Measurements from ENCODE around the gene LAYN.

Gene LAYN

DNA sequence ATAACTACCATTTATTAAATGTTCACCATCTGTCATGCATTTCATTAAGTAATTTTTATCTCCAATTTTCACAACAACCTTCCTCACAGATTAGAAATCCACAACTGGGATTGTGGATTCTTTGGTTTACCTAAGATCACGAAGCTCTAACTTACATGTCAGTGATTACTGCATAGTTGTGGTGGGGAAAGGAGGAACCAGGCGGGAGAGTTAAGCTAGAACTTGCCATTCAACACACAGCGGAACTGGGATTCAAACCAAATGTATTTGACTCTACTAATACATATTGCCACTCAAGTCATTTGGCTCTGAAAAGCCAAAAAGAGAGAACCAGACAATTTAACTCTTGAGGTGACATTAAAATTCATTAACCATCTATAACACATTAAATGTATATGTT lies 10.4 kb upstream of the LAYN start:
- no peak overlapping the region for H3K27ac ChIP-seq (ENCODE audit: low read depth, low read length)
- H3K4me1 ChIP-seq (ENCODE audit: control insufficient read depth in 1 of 2, insufficient read depth in 2 of 2, low read length in 2 of 2), result no peaks in the 10 kb centered on the region
- H3K36me3 ChIP-seq (ENCODE audit: control insufficient read depth in 1 of 2, insufficient read depth in 2 of 2, low read length in 2 of 2), result no peaks in the 10 kb centered on the region
- H3K27me3 ChIP-seq (ENCODE audit: control insufficient read depth in 1 of 2, insufficient read depth in 2 of 2, low read length in 2 of 2), result peaks cover 0 to 11% of the 10 kb centered on the region in 2 donors
- no peak overlapping the region for H3K4me3 ChIP-seq (ENCODE audit: low read depth in 1 of 2, low read length in 2 of 2)
- H3K9me3 ChIP-seq (ENCODE audit: control insufficient read depth in 1 of 2, low read length in 2 of 2), result no peaks in the 10 kb centered on the region
- H3K9ac ChIP-seq (ENCODE audit: low read depth in 1 of 2, low read length in 2 of 2), result no peak overlapping the region

DNA sequence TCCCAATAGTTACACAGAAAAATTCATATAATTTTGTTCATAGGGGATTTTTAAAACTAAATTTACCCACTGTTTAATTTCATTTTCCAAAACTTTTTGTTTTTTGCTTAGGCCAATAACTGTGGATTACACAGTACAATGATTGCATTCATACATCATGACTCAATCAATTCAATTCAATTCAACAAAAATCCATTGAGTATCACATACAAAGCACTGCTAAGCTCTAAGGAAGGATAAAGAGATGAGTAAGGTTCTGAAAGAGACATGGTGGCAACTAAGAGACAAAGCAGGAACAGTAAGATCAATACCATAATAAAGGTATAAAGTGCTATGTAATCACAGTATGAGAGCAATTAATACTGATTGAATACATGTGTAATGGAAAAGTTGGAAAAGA lies 9.4 kb upstream of the LAYN start:
- no peaks in the 10 kb centered on the region for H3K4me1 ChIP-seq (ENCODE audit: control insufficient read depth in 1 of 2, insufficient read depth in 2 of 2, low read length in 2 of 2)
- no peaks in the 10 kb centered on the region for H3K36me3 ChIP-seq (ENCODE audit: control insufficient read depth in 1 of 2, insufficient read depth in 2 of 2, low read length in 2 of 2)
- H3K4me3 ChIP-seq (ENCODE audit: low read depth in 1 of 2, low read length in 2 of 2), result no peak overlapping the region
- no peak overlapping the region for H3K9ac ChIP-seq (ENCODE audit: low read depth in 1 of 2, low read length in 2 of 2)
- no peak overlapping the region for H3K27ac ChIP-seq (ENCODE audit: low read depth, low read length)
- no peaks in the 10 kb centered on the region for H3K9me3 ChIP-seq (ENCODE audit: control insufficient read depth in 1 of 2, low read length in 2 of 2)
- H3K27me3 ChIP-seq (ENCODE audit: control insufficient read depth in 1 of 2, insufficient read depth in 2 of 2, low read length in 2 of 2), result peaks cover 0 to 17% of the 10 kb centered on the region in 2 donors

DNA sequence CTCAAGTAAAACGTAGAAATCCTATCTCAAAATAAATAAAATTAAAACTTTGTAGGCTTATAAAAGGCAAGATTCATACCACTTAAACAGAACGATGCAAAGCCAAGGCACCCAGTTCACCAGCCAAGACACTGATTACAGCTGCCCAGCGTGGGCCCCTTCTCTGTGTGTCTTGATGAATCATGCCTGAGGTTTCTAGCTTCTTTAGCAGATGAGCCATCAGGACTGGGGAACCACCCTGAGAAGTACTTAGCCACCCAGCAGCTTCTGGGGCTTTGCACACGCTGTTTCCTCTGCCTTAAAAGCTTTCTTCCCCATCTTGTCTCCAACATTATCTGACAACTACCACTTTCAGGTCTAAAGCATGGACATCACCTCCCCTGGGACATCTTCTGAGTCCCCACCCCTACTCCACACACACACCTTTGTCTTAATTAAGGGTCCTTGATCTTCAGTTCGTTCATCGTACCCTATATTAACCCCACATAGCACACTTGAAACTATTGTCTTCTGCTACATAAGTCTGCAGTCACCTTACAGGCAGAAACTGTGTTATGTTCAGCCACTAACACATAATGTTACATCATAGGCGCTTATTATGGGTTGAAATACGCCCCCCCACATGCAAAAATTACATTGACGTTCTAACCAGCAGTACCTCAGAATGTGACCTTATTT lies 8.7 kb upstream of the LAYN start:
- peaks cover 0 to 17% of the 10 kb centered on the region in 2 donors for H3K27me3 ChIP-seq (ENCODE audit: control insufficient read depth in 1 of 2, insufficient read depth in 2 of 2, low read length in 2 of 2)
- no peaks in the 10 kb centered on the region for H3K4me1 ChIP-seq (ENCODE audit: control insufficient read depth in 1 of 2, insufficient read depth in 2 of 2, low read length in 2 of 2)
- H3K9me3 ChIP-seq (ENCODE audit: control insufficient read depth in 1 of 2, low read length in 2 of 2), result no peaks in the 10 kb centered on the region
- no peaks in the 10 kb centered on the region for H3K36me3 ChIP-seq (ENCODE audit: control insufficient read depth in 1 of 2, insufficient read depth in 2 of 2, low read length in 2 of 2)
- H3K9ac ChIP-seq (ENCODE audit: low read depth in 1 of 2, low read length in 2 of 2), result no peak overlapping the region
- no peak overlapping the region for H3K27ac ChIP-seq (ENCODE audit: low read depth, low read length)
- no peak overlapping the region for H3K4me3 ChIP-seq (ENCODE audit: low read depth in 1 of 2, low read length in 2 of 2)

DNA sequence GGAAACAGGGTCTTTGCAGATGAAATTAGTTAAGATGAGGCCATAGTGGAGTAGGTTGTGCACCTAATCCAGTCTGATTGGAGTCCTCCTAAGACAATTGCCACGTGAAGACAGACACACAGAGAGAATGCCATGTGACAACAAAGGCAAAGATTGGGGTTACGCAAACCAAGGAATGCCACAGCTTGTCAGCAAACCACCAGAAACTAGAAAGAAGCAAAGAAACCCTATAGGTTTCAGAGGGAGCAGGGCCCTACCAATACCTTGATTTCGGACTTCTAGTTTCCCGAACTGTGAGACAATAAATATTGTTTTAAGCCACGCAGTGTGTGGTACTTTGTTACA lies 8.2 kb upstream of the LAYN start:
- no peak overlapping the region for H3K27ac ChIP-seq (ENCODE audit: low read depth, low read length)

DNA sequence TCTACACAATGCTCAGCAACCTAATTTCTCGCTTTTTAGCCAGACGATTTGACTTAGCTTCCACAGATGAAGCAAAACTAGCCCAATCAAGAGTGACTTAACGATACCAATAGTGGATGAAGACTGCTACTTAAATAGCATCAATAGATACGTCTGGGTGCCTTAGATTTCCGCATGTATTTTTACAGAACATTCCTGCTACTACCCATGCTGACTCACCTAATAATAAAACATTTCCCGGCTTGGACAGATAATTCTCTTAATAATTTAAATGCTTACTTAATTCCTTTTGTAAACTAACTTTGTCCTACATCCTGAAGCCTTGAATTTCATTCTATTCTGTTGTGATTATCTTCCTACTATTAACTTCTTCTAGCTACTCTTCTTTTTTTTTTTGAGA lies 5.2 kb upstream of the LAYN start:
- Histone ChIP-seq H3K27ac (ENCODE audit: low read depth, low read length) (no peak overlapping the region), H3K9me3 (ENCODE audit: control insufficient read depth in 1 of 2, low read length in 2 of 2) (no peaks in the 10 kb centered on the region), H3K4me1 (ENCODE audit: control insufficient read depth in 1 of 2, insufficient read depth in 2 of 2, low read length in 2 of 2) (peaks cover 0 to 6% of the 10 kb centered on the region in 2 donors), H3K27me3 (ENCODE audit: control insufficient read depth in 1 of 2, insufficient read depth in 2 of 2, low read length in 2 of 2) (peaks cover 15 to 41% of the 10 kb centered on the region in 2 donors), H3K36me3 (ENCODE audit: control insufficient read depth in 1 of 2, insufficient read depth in 2 of 2, low read length in 2 of 2) (no peaks in the 10 kb centered on the region), H3K4me3 (ENCODE audit: low read depth in 1 of 2, low read length in 2 of 2) (no peak overlapping the region), H3K9ac (ENCODE audit: low read depth in 1 of 2, low read length in 2 of 2) (no peak overlapping the region)

More for the DNA sequence above, 8.2 kb upstream of the LAYN start:
- no peaks in the 10 kb centered on the region for H3K9me3 ChIP-seq (ENCODE audit: control insufficient read depth in 1 of 2, low read length in 2 of 2)
- no peak overlapping the region for H3K9ac ChIP-seq (ENCODE audit: low read depth in 1 of 2, low read length in 2 of 2)
- H3K27me3 ChIP-seq (ENCODE audit: control insufficient read depth in 1 of 2, insufficient read depth in 2 of 2, low read length in 2 of 2), result peaks cover 0 to 17% of the 10 kb centered on the region in 2 donors
- H3K36me3 ChIP-seq (ENCODE audit: control insufficient read depth in 1 of 2, insufficient read depth in 2 of 2, low read length in 2 of 2), result no peaks in the 10 kb centered on the region
- H3K4me3 ChIP-seq (ENCODE audit: low read depth in 1 of 2, low read length in 2 of 2), result no peak overlapping the region
- H3K4me1 ChIP-seq (ENCODE audit: control insufficient read depth in 1 of 2, insufficient read depth in 2 of 2, low read length in 2 of 2), result no peaks in the 10 kb centered on the region

DNA sequence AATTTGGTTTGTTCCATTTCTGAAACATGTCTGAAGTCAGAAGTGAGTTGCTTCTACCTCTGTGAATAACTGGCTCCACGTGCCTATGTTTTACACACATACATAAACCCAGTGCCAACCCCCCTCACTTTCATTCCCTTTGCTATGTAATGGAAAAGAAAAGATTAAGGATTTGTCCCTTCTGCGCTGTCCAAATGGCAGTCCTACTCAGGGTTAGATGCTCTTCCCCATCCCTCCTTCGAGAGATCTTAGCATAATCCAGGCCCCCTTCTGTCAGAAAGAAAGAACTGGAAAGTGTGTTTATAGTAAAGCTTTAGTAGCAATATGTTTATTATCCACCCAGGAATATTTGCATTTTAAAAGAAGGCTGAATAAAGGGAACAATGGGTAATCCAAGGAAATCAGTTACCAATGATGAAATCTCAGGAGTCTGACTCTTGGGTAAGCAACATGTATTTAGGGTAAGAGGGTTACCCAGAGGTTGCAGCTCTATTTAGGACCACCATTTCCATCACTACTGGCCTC lies 3.1 kb upstream of the LAYN start:
- Histone ChIP-seq H3K36me3 (ENCODE audit: control insufficient read depth in 1 of 2, insufficient read depth in 2 of 2, low read length in 2 of 2) (no peaks in the 10 kb centered on the region), H3K27ac (ENCODE audit: low read depth, low read length) (no peak overlapping the region), H3K9ac (ENCODE audit: low read depth in 1 of 2, low read length in 2 of 2) (no peak overlapping the region), H3K9me3 (ENCODE audit: control insufficient read depth in 1 of 2, low read length in 2 of 2) (no peaks in the 10 kb centered on the region), H3K4me3 (ENCODE audit: low read depth in 1 of 2, low read length in 2 of 2) (no peak overlapping the region), H3K4me1 (ENCODE audit: control insufficient read depth in 1 of 2, insufficient read depth in 2 of 2, low read length in 2 of 2) (peaks cover 0 to 6% of the 10 kb centered on the region in 2 donors), H3K27me3 (ENCODE audit: control insufficient read depth in 1 of 2, insufficient read depth in 2 of 2, low read length in 2 of 2) (peaks cover 35 to 60% of the 10 kb centered on the region in 2 donors)

DNA sequence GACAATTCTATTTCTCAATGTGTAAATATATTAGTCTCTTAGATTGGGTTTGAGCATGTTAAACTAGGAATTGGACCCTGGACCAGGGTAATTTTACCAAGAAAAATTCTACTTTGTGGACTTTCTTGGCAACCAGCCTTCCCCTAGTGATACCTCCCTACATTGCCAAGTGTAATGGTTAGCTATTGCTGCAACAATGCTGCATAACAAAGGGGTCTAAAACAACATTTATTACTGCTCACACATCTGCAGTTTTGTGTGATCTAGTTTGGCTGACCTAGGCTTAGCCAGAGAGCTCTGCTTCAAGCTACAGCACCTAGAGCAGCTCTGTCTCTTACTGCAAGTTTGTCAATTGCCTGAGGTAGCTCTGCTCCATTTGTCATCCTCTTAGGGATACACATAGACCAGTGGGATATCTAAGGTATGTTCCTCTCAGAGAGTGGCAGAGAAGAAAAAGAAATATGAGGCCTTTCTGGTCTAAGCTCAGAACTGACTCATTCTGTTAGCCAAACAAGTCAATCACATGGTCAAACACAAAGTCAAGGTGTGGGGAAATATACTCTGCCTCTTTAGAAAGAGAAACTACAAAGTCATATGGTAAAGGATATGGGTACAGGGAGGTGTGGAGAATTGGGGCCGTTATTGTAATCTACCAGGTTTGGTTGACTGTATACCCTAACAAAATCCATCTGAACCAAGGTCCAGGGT lies 2.0 kb upstream of the LAYN start:
- no peak overlapping the region for H3K27ac ChIP-seq (ENCODE audit: low read depth, low read length)
- H3K4me3 ChIP-seq (ENCODE audit: low read depth in 1 of 2, low read length in 2 of 2), result no peak overlapping the region
- no peak overlapping the region for H3K9ac ChIP-seq (ENCODE audit: low read depth in 1 of 2, low read length in 2 of 2)
- peaks cover 43 to 66% of the 10 kb centered on the region in 2 donors for H3K27me3 ChIP-seq (ENCODE audit: control insufficient read depth in 1 of 2, insufficient read depth in 2 of 2, low read length in 2 of 2)
- H3K4me1 ChIP-seq (ENCODE audit: control insufficient read depth in 1 of 2, insufficient read depth in 2 of 2, low read length in 2 of 2), result peaks cover 0 to 6% of the 10 kb centered on the region in 2 donors
- H3K36me3 ChIP-seq (ENCODE audit: control insufficient read depth in 1 of 2, insufficient read depth in 2 of 2, low read length in 2 of 2), result no peaks in the 10 kb centered on the region
- H3K9me3 ChIP-seq (ENCODE audit: control insufficient read depth in 1 of 2, low read length in 2 of 2), result no peaks in the 10 kb centered on the region

DNA sequence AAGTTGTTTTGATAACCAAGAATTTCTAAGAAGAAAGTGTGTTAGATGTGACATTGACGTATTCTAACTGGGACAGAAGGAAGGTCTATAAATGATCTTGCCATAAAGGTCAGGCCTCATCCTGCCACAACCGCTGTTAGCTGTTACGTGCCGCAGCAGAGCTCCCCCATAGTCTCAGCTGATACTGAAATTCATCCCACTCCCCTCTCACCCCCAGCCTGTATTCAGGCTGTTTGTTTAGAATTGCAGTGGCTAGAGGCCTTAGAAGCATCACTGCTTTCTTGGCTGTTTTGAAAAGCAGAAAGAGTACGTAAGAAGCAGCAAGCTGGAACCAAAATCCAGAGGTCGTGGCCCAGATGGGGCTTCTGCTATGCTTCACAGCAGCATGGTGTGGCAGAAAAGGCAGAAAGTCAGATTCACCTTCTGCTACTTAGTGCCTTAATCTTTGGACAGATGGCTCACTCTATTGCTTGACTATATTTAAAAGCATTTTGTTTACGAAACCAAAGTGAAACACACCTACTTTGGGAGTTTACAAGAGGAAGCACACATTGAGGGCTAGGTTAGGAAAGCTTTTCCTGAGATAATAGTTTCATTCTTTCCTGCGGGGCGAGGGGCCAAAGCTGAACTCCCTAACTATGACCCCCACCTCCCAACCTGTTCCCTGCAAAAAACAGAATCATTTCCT lies 950 bp upstream of the LAYN start:
- Histone ChIP-seq H3K4me3 (ENCODE audit: low read depth in 1 of 2, low read length in 2 of 2) (peak overlapping the region in 1 of 2 donors; percentile 62), H3K36me3 (ENCODE audit: control insufficient read depth in 1 of 2, insufficient read depth in 2 of 2, low read length in 2 of 2) (no peaks in the 10 kb centered on the region), H3K4me1 (ENCODE audit: control insufficient read depth in 1 of 2, insufficient read depth in 2 of 2, low read length in 2 of 2) (peaks cover 0 to 6% of the 10 kb centered on the region in 2 donors), H3K27ac (ENCODE audit: low read depth, low read length) (no peak overlapping the region), H3K9me3 (ENCODE audit: control insufficient read depth in 1 of 2, low read length in 2 of 2) (no peaks in the 10 kb centered on the region), H3K9ac (ENCODE audit: low read depth in 1 of 2, low read length in 2 of 2) (peak overlapping the region in 1 of 2 donors; percentile 18), H3K27me3 (ENCODE audit: control insufficient read depth in 1 of 2, insufficient read depth in 2 of 2, low read length in 2 of 2) (peaks cover 46 to 68% of the 10 kb centered on the region in 2 donors)

DNA sequence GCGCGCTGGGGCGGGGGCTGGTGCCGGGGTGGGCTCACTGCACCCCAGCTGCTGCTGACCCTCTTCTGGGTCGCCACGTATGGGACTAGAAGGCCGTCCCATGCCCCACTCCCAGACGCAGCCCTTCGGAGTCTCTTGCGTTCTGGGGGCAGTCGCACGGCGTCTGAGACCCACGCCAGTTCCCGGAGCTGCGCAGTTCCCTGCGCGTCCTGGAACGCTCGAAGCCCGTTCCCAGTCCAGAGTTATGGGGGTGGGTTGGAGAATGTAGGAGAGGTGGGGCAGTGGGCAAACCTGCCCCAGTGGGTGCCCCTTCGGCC lies 375 bp downstream of the LAYN start:
- no peaks in the 10 kb centered on the region for H3K36me3 ChIP-seq (ENCODE audit: control insufficient read depth in 1 of 2, insufficient read depth in 2 of 2, low read length in 2 of 2)
- peaks cover 46 to 58% of the 10 kb centered on the region in 2 donors for H3K27me3 ChIP-seq (ENCODE audit: control insufficient read depth in 1 of 2, insufficient read depth in 2 of 2, low read length in 2 of 2)
- no peaks in the 10 kb centered on the region for H3K9me3 ChIP-seq (ENCODE audit: control insufficient read depth in 1 of 2, low read length in 2 of 2)
- H3K4me1 ChIP-seq (ENCODE audit: control insufficient read depth in 1 of 2, insufficient read depth in 2 of 2, low read length in 2 of 2), result peaks cover 0 to 6% of the 10 kb centered on the region in 2 donors
- H3K9ac ChIP-seq (ENCODE audit: low read depth in 1 of 2, low read length in 2 of 2), result peak overlapping the region in 1 of 2 donors; percentile 37
- H3K27ac ChIP-seq (ENCODE audit: low read depth, low read length), result peak overlapping the region; percentile 16
- peak overlapping the region; percentile 58 to 62 for H3K4me3 ChIP-seq (ENCODE audit: low read depth in 1 of 2, low read length in 2 of 2)
